DMS79 treated with DMSO at 0.1 percent for 48 hours (cell line): ENCODE measurements around the gene ZNF132.

ENCODE experiments used
- DNase-seq: peaks from one replicate; lab custom pipeline; 2025; lab: John Stamatoyannopoulos, UW

ZNF132 gene

DNA sequence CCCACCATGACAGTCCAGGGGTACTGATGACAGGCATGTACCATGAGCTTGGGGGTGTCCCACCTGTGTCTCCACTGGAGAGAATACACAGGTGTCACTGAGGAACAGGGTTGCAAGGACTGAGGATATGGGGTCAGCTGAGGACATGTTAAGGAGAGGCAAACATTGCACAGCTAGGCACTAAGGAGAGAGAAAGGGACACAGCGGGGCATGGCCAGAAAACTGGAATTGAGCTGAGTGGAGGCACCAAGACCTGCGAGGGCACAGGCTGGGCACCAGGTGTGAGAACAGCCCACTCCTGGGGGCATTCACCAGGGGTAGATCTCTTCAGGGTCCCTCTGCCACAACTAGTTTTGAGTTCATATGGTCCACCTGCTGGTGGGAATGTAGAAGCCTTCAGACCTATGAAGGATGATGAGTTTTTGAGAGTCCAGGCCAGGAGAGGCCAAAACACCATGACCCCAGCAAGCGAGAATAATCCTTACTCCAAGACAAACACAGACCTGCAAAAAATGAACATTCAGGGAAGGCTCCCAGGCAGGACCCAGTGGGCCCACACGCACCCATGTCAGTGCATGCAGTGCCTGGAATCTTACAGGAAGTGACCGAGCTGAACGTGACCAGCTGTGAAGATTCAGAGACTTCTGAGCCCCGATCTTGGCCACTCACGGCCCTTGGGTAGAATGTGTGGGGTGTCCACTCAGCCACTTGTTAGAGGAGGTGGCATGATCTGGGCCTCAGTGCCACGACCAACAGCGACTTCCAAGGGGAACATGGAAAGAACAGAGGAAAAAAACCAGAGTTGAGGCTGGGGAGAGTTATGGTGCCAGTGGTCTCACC lies 32.9 kb downstream of the ZNF132 start:
- no peak for DNase-seq

DNA sequence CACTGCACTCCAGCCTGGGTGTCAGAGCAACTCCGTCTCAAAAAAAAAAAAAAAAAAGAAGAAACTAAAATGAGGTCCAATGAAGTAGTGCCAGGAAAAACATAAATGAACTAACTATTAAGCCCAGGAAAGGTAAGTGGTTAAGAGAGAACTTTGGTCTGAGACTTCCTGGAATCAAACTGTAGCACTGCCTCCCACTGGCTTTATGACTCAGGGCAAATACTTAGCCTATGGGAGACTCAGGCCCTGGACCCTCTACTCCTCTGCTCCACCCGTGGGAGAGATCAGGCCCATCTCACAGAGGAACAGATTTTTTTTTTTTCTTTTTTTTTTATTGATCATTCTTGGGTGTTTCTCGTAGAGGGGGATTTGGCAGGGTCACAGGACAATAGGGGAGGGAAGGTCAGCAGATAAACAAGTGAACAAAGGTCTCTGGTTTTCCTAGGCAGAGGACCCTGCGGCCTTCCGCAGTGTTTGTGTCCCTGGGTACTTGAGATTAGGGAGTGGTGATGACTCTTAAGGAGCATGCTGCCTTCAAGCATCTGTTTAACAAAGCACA lies 36.0 kb downstream of the ZNF132 start:
- DNase-seq: peak; percentile 7

DNA sequence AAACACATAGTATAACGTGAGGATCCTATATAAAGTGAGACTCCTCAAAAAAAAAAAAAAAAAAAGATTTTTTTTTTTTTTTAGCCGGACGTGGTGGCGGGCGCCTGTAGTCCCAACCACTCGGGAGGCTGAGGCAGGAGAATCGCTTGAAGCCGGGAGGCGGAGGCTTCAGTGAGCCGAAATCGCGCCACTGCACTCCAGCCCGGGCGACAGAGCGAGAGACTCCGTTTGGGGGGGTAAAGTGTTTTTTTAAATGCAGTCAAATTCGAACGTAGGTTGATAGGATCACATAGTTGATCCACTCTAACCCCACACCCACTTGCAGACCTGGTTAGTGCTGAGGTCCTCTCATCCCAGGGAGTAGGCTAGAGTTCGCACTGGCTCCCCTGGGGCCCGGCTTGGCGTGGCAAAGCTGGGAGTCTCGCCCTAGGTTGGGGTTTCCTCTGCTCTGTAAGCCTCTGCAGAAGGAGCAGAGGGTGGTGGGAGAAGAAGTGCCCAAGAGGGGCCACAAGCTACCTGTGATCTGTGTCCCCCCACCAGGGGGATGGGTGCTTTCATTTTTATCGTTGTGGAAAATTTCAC lies 38.0 kb downstream of the ZNF132 start:
- DNase-seq: no peak

DNA sequence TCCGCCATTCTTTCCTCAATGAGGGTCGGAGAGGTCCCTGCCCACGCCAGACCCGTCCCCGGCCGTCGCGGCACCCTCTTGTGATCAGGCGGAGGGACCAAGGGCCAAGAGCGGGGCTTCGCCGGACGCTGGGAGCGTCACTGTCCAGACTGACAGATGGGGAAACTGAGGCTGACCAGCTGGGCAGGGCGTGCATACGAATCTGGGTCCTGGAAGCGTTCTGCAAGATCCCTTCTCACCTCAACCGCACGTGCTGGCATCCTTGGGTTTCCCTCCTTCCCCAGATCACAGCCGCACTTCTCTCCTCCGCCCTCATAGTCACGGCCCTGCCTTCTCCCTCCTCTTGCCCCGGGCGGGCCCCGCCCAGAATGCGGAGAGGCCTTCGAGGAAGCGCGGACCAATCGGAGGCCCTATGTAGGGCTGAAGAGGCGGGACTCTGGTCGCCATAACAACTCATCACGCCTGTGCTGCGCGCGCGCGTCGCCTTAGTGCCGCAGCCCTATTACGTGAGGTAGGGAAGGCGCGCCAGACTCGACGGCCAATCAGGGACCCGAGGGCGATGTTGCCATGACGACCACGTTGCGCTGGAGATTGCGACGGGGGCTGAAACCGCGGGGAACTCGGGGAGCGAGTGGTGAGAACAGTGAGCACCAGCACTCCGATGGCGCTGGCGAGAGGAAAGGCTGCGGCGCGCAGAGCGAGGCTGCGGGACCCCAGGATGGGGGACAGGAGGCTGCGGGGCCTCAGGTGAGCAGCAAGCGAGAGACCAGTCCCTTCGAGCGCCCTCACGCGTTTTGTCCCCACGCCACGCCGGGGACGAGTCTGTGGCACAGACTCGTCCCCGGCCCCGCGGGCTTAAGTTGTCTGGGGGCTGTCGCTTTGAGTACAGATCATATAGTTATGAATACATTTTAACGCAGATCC lies 38.8 kb downstream of the ZNF132 start:
- DNase-seq: peak; percentile 97

DNA sequence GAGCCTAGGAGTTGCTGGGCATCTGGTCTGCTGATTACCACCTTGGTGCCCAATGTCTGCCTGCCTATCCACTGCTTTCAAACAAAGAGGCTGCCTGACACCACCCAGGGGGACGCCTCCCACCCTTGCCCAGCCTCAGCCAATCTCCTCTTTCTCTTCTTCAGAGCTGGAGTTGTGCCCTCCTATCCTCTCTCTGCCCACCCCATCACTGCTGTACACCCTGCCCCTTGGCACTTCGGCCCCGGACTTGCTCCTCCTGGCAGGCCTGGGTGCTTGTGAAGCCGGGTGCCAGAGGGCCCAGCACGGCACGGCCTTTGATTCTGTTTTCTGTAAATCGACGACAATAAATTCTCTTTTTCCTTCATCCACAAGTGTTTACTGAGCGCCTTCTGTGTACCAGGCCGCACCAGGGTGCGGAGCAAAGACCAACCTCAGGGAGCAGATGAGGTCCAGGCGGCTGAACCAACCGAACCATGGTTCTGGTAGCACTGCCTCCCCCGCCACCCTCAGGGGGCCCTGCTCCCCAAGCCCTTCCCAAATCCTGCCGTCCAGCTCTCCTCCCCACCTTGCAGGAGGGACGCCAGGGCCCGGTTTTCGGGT lies 39.5 kb downstream of the ZNF132 start:
- DNase-seq: peak; percentile 73

DNA sequence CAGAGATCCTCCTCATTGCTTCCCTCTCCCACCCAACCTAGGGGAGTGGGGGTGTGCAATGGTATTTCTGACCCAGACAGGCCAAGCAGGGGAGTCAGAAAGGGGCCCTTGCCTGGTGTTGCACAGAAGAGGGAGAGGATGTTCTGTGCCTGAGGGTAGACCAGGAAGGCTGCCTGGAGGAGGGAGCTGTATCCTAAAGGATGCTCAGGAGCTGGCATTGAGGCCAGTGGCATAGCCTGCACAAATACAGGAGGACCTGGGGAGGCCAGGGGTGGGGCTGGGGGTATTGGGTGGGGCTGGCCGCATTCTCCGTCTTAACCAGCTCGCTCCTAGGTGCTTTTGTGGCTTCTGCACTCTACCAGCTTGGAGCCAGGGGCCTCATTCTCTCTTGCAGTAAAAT lies 40.0 kb downstream of the ZNF132 start:
- DNase-seq: no peak

DNA sequence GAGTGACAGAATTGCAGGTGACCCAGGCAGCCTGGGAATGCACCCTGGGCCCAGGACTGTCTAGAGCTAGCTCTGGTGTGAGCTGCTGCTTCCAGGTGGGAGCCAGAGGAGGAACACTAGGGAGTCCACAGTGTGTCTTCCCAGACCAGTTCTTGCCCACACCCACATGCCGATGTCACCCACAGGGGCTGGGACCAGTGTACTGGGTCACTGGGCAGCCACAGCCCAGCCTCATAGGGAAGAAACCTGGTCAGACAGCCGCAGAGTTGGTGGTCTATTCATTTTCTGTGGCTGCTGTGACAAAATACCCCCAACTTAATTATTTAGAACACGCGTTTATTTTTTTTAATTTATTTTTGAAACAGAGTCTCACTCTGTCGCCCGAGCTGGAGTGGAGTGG lies 41.4 kb downstream of the ZNF132 start:
- no peak for DNase-seq

DNA sequence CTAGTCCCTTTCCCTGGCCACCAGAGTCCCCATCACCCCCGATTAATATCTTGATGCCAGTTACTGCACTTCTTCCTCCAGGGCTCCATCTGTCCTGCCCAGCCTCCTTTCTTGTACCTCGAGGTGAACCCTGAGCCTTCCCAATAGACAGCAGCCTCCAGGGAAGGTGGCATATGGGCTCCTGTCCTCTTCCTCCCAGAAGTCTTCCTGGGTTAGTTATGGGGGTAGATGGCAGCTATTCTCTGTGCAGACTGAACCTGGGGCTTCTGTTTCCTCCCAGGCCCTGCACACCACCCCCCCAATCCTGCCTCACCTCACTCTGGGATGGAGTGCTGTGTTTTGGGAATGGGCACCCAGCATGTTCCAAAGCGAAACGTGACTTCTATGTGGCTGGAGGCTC lies 41.9 kb downstream of the ZNF132 start:
- DNase-seq: no peak

DNA sequence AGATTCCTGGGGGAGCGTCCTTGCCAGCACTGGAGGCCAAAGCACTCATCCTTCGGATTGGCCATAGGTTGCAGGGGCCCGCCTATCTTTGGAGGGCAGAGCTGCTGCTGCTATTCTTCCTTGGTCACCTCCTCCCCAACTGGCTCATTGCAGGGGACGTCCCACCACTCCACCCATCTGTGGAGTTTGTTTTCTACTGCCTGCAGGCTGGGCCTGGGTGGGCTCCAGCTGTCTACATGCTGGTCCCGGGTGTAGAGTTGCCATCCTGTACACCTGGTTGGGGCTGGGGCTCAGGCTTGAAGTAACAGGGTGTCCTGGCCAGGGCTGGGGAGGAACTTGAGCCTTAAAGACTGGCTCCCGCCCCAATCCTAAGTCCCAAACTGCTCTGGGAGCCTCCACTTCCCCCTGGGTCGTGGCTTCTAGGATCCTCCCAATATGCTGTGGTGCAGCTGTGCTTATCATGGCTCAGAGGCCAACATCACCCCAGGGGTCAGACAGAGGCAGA lies 42.4 kb downstream of the ZNF132 start:
- no peak for DNase-seq

DNA sequence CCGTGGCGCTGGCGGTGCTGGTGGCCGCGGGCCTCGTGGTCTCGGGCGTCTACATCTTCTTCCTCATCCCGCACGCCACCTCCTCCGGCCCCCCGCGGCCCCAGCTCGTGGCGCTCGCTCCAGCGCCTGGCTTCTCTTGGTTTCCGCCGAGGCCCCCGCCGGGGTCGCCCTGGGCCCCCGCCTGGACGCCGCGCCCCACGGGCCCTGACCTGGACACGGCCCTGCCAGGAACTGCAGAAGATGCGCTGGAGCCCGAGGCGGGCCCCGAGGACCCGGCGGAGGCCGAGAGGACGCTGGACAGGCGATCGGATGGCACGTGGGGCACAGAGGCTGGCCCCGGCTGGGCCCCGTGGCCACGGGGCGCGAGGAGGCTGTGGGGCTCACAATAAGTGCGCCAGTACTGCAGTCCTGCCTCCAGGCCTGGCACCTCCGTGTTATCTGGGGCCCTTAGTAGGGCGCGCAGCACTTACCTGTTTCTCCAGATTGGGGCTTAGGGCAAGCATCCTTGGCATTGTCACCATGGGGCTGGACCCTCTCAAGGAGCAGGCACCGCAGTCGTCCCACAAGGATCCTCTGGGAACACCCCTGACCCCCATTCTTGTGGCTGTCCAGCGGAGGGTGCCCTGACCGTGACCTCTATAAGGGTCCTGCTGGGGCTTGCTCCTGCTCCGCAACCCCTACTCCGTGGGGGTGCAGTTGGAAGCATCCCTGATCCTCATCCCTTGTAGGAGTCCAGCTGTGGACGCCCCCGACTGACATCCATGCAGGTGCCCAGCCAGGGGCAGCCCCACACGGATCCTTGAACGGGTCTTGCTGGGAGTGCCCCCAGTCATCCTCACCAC lies 43.0 kb downstream of the ZNF132 start:
- DNase-seq: no peak

DNA sequence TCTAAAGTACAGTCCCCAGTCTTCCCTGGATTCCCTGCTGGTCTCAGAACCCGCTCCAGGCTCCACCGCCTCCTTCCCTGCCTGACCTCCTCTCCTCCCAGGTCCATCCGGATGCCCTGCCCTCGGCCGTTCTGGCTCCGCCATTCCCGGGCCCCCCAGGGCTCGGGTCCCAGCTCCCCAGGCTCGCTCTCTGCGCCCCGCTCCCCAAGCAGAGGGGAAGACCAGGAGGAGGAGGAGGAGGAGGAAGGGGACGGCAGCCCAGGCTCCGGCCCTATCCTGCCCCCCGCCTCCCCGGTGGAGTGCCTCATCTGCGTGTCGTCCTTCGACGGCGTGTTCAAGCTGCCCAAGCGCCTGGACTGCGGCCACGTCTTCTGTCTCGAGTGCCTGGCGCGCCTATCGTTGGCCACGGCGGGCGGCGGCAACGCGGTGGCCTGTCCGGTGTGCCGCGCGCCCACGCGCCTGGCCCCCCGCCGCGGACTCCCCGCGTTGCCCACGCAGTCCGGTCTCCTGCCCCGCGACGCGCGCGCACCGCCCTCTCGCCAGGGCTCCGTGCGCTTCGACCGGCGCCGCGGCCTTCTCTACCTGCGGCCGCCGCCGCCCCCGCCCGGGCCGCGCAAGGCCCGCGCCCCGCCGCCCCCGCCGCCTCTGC lies 43.9 kb downstream of the ZNF132 start:
- DNase-seq: no peak

DNA sequence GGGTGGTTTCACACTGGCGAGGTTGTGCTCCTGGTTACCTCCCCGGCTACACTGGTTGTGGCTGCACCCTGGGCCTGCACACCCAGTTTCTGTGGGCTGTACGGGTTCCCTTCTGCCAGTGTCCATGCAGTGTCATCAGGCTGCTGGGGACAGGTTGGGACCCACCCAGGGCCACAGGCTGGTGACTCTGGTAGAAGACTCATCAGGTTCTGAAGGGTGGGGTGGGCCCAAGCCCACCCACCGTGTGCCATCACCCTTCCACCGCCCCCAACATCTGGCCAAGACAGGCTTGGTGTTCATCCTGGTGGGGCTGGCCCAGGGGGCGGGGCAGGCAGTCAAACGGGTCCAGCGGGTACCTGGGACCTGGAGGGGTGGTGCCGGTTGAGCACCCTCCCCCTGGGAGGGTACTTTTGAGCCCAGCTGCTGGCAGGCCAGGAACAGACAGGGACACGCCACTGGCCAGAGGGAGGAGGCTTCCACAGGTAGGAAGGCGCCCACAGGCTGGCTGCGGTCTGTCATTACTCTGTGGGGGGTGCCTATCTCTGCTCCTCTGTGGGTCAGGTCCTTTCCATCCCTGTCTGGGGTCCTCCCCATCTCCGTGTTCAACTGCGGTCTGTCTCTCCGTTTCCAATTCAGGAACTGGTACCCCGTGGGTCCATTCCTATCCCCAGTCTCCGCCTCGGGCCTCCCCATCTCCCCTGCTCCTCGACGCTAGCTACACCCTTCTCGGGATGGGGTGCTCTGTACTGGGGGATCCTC lies 44.6 kb downstream of the ZNF132 start, which contains the start of gene RNF225:
Gene RNF225 (plus strand): TSS at position 437 of the 759 bp plus-strand sequence. CDS start 434 bp downstream, outside the sequence.
- DNase-seq: no peak

DNA sequence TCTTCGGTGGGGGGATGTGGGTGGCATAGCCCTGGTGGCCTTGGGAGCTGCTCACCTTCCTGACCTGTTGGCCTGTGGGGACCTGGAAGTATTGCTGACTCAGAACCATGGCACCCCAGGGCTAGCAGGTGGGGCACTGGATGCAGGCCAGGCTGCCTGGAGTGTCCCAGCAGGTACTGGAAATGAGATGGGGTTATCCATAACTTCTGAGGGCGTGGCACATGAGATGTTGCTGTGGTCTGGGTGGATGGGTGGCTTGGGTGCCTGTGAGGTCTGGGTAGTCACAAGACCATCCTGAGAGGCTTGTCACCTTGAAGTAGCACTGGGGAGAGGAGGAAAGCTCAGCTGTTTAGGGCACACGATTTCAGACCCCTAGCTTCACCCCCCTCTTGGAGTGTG lies 45.1 kb downstream of the ZNF132 start:
- no peak for DNase-seq

DNA sequence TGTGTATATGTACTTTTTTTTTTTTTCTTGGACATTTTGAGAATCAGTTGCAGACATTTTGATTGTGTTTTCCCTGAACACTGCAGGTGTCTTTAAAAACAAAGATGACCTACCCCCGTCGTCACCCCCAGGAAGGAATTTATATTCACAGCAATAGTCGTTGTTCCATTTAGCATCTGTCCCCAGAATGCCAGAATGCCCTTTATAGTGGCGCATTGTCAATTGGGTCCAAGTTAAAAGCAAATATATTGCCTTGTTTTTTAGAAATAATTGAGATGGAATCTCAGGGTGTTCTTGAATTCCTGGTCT lies 46.3 kb downstream of the ZNF132 start:
- no peak for DNase-seq

DNA sequence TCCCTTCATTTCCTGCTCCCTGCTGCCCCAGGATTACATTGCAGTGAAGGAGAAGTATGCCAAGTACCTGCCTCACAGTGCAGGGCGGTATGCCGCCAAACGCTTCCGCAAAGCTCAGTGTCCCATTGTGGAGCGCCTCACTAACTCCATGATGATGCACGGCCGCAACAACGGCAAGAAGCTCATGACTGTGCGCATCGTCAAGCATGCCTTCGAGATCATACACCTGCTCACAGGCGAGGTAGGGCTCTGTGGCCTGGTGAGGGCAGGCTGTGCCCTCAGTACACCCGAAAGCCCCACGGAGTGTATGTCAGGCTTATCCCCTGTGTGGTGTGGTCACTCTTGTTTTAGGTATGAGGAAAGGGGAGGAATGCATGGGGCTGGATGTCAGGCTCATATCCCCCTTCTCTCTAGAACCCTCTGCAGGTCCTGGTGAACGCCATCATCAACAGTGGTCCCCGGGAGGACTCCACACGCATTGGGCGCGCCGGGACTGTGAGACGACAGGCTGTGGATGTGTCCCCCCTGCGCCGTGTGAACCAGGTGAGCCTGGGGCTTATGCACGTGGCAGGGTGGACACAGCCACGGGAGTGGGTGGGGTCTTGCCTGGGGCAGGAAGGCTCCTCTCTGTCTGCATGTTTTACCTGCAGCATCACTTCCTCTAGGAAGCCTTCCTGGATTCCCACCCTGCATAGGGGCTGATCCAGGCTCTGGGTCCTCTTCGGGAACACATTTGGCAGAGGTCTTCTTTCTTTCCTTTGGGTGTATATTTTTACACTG lies 46.8 kb downstream of the ZNF132 start:
- no peak for DNase-seq

DNA sequence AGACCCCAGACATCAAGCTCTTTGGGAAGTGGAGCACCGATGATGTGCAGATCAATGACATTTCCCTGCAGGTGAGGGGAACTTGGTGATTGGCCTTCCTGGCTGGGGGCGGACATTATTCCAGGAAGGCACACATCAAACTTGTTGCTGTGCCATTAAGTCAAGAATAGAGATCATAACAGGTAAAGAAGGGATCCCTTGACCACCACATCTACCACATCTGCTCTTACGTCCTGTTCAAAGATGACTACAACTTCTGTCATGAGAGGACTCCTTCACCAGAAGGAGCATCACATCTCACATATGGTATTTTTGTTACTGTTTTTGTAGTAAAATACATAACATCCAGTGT lies 51.8 kb downstream of the ZNF132 start:
- DNase-seq: no peak

DNA sequence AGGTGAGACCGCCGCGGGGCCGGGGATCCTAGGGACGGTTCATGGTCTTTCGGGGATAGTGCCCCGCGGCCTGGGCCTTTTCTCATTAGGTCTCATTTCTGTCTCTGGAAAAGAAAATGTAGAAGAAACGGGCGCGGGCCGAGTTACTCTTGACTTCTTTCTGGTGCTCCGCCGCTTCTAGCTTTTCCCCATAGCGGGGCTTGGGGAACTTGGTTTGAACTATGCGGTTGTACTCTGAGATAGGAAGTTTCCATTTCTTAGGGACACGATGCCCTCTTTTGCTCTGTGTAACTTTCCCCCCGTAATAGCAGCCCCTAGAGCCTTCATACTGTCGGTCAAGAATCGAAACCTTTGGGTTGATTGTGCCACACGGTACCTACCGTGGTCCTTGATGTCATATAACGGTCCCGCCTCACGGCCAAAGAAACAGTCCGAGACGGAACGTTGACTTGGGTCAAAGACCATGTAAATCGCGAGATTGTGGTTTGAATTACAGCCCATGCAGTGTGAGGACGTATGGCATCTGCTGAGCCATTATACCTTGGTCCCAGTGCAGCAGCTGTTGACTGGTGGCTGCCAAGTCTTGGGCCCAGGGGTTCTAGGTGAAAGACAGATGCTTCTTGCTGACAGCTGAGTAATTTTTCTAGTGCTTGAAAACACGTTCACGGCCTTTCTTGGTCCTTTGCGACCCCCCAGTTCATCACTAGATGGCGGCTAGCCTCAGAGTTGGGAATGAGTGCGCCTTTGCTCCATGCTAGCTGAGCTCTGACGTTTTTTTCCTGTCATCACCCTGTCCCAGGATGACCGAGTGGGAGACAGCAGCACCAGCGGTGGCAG lies 52.4 kb downstream of the ZNF132 start:
- DNase-seq: no peak
